Calu3 (cell line): ENCODE measurements around the gene FBXO45. TPM values are rescaled to one million over a fixed set of nuclear protein-coding genes. Genes with fewer than 3 reads are reported as not detected.

Experiments used
- BruUV-seq: library from RNA; stranded (reverse); fragments of 400-500 nt; replicated peaks from 2 replicates; lab custom pipeline; 2021; lab: Mats Ljungman, UMichigan
- CTCF ChIA-PET: fragments of 300-600 bp; sonication (Branson Sonifier 250); formaldehyde crosslinking; loops from one replicate; lab custom pipeline; 2022; ENCODE audit warnings: antibody characterized with exemption; lab: Charles Lee
- DNase-seq: peaks from one replicate; pipeline ENCODE4 v3.0.0; 2022
- H3K27ac Mint-ChIP-seq: one replicate; pipeline ENCODE4 v1.8.0; 2022; ENCODE audit warnings: mixed read lengths; ENCODE audit not compliant: unreplicated experiment
- H3K27me3 Mint-ChIP-seq: one replicate; pipeline ENCODE4 v1.8.0; 2022; ENCODE audit warnings: mixed read lengths; ENCODE audit not compliant: unreplicated experiment
- H3K36me3 Mint-ChIP-seq: one replicate; pipeline ENCODE4 v1.8.0; 2022; ENCODE audit warnings: mild to moderate bottlenecking, moderate library complexity, mixed read lengths; ENCODE audit not compliant: insufficient read depth, unreplicated experiment
- H3K4me1 Mint-ChIP-seq: one replicate; pipeline ENCODE4 v1.8.0; 2022; ENCODE audit warnings: mild to moderate bottlenecking, low read depth, mixed read lengths; ENCODE audit not compliant: unreplicated experiment
- H3K4me3 Mint-ChIP-seq: one replicate; pipeline ENCODE4 v1.8.0; 2022; ENCODE audit warnings: mild to moderate bottlenecking, low read depth, moderate library complexity, mixed read lengths; ENCODE audit not compliant: unreplicated experiment
- H3K9me3 Mint-ChIP-seq: one replicate; pipeline ENCODE4 v1.8.0; 2022; ENCODE audit warnings: low read depth, mixed read lengths; ENCODE audit not compliant: unreplicated experiment
- CTCF ChIP-seq: fragments of 200-600 bp; IDR thresholded peaks from one replicate; pipeline ENCODE4 v1.8.0; 2022; ENCODE audit warnings: antibody characterized with exemption; ENCODE audit not compliant: unreplicated experiment
- intact Hi-C: fragments of 100-400 bp; cut with micrococcal nuclease; formaldehyde crosslinking; loops from one replicate; pipeline ENCODE4 v1.10.0; 2022; ENCODE audit not compliant: unreplicated experiment
- total RNA-seq: library from RNA; stranded (reverse); gene quantifications from 2 replicates; pipeline ENCODE4 v1.2.3, GENCODE V29; 2022

Gene FBXO45
- total RNA-seq, 1 experiment from 2014 or later, result 10.8 TPM

- BruUV-seq, result no TSS peak
- H3K4me3 Mint-ChIP-seq, result no peak overlapping the region
- no peak for DNase-seq
- H3K36me3 Mint-ChIP-seq, result peaks cover 14% of the 10 kb centered on the region
- H3K9me3 Mint-ChIP-seq, result no peaks in the 10 kb centered on the region
- intact Hi-C loops, result no loop called here
- CTCF ChIA-PET, result no interaction called here
- TF ChIP-seq CTCF, result no peak
- peaks cover 13% of the 10 kb centered on the region for H3K27me3 Mint-ChIP-seq
- H3K27ac Mint-ChIP-seq, result no peak overlapping the region
- peaks cover 11% of the 10 kb centered on the region for H3K4me1 Mint-ChIP-seq
These were observed 59.4 kb downstream of the FBXO45 start for GRCh38 chr3:196627918-196628231.

- no peak overlapping the region for H3K27ac Mint-ChIP-seq
- no peaks in the 10 kb centered on the region for H3K9me3 Mint-ChIP-seq
- TF ChIP-seq CTCF, result no peak
- CTCF ChIA-PET, result no interaction called here
- H3K27me3 Mint-ChIP-seq, result peaks cover 13% of the 10 kb centered on the region
- peaks cover 19% of the 10 kb centered on the region for H3K4me1 Mint-ChIP-seq
- no TSS peak for BruUV-seq
- intact Hi-C loops, result no loop called here
- H3K36me3 Mint-ChIP-seq, result peaks cover 21% of the 10 kb centered on the region
- no peak for DNase-seq
- no peak overlapping the region for H3K4me3 Mint-ChIP-seq
These were observed 60.8 kb downstream of the FBXO45 start for GRCh38 chr3:196629228-196629627.

GRCh38 chr3:196631682-196632045 lies 63.2 kb downstream of the FBXO45 start:
- Mint-ChIP-seq H3K4me3 (peak overlapping the region; percentile 100), H3K27ac (peak overlapping the region; percentile 70), H3K27me3 (peaks cover 13% of the 10 kb centered on the region), H3K36me3 (peaks cover 21% of the 10 kb centered on the region), H3K4me1 (peaks cover 19% of the 10 kb centered on the region), H3K9me3 (no peaks in the 10 kb centered on the region)
- no peak for TF ChIP-seq CTCF
- TSS peak; percentile 65 for BruUV-seq
- DNase-seq, result no peak
- intact Hi-C loops, result no loop called here
- CTCF ChIA-PET, result interaction anchor here (0.7 kb wide), 1 partner anchor 22 kb away, joined by 3 read pairs; no protein-coding TSS in a partner anchor

GRCh38 chr3:196632046-196632751 lies 63.7 kb downstream of the FBXO45 start:
- CTCF ChIA-PET, result interaction anchor here (0.5 to 0.7 kb wide), 2 partner anchors 23 to 671 kb away, joined by 3 read pairs; no protein-coding TSS in a partner anchor
- Mint-ChIP-seq H3K36me3 (peaks cover 21% of the 10 kb centered on the region), H3K9me3 (no peaks in the 10 kb centered on the region), H3K27ac (peak overlapping the region; percentile 70), H3K27me3 (peaks cover 18% of the 10 kb centered on the region), H3K4me3 (peak overlapping the region; percentile 100), H3K4me1 (peaks cover 19% of the 10 kb centered on the region)
- no TSS peak for BruUV-seq
- peak; percentile 79 for DNase-seq
- intact Hi-C loops, result no loop called here
- no peak for TF ChIP-seq CTCF
